ENCODE results near the gene CENPH. TPM values are rescaled to one million over a fixed set of nuclear protein-coding genes. Genes with fewer than 3 reads are reported as not detected.

The CENPH gene
- total and polyA plus RNA-seq, 2 donors (not counting 1 experiment from before 2014, with no cell fraction given) = 2.8 to 11.9 TPM

GRCh38 chr5:69211200-69211599 is 21.8 kb downstream of the CENPH start:
- ChIA-PET CTCF (no interaction called here), POLR2A (no interaction called here)
- Histone ChIP-seq H3K27me3 (replicated peaks in 1 of 4; ENCODE audit: control extremely low read depth in 1 of 4, control insufficient read depth in 3 of 4, insufficient read depth in 4 of 4, low read length in 3 of 4) (no peaks in the 10 kb centered on the region), H3K9ac (ENCODE audit: low read length) (no peak overlapping the region), H3K4me1 (ENCODE audit: control insufficient read depth in 2 of 2, insufficient read depth in 2 of 2, low read length in 2 of 2) (no peaks in the 10 kb centered on the region), H3K36me3 (replicated peaks in 1 of 2; ENCODE audit: control extremely low read depth in 1 of 2, control insufficient read depth in 1 of 2, extremely low read depth in 1 of 2, insufficient read depth in 2 of 2, low read length in 1 of 2) (no peaks in the 10 kb centered on the region), H4K20me1 (ENCODE audit: control insufficient read depth, insufficient read depth, low read length, poor library complexity, severe bottlenecking) (no peaks in the 10 kb centered on the region), H3K9me3 (ENCODE audit: control extremely low read depth in 1 of 3, control insufficient read depth in 2 of 3, insufficient read depth in 1 of 3, low read length in 2 of 3) (no peaks in the 10 kb centered on the region), H3K4me3 (ENCODE audit: control extremely low read depth in 1 of 5, extremely low read depth in 1 of 5, insufficient read depth in 1 of 5, low read depth in 2 of 5, low read length in 4 of 5) (no peak overlapping the region), H3K79me2 (ENCODE audit: control insufficient read depth, insufficient read depth, low read length) (no peaks in the 10 kb centered on the region), H3K4me2 (replicated peaks; ENCODE audit: low read depth, low read length, poor library complexity, severe bottlenecking) (no peak overlapping the region), H2AFZ (ENCODE audit: insufficient read depth, low read depth, low read length, poor library complexity, severe bottlenecking) (no peak overlapping the region), H3K27ac (ENCODE audit: low read length in 2 of 2) (no peak overlapping the region)
- ATAC-seq (ENCODE audit: low read depth) (no peak), DNase-seq (no peak)
- no peak overlapping the region for H3K27ac Mint-ChIP-seq
- H3K27me3 Mint-ChIP-seq = no peaks in the 10 kb centered on the region
- H3K4me1 Mint-ChIP-seq = peaks cover 4% of the 10 kb centered on the region
- WGBS (ENCODE audit: insufficient coverage) = 100% methylated on average over 2 of the region's 2 CpGs
- intact Hi-C loops (cut with micrococcal nuclease) = no loop called here
- no peak overlapping the region for H3K4me3 Mint-ChIP-seq
- TF ChIP-seq EZH2 (IDR thresholded peaks at IDR 0.05; ENCODE audit: borderline replicate concordance, insufficient read depth, low read depth, low read length, poor library complexity, severe bottlenecking) (no peak), CTCF (IDR thresholded peaks at IDR 0.05) (no peak)
- H3K9me3 Mint-ChIP-seq (ENCODE audit: insufficient read depth) = no peaks in the 10 kb centered on the region

GRCh38 chr5:69212022-69212421 is 22.6 kb downstream of the CENPH start:
- ATAC-seq (ENCODE audit: low read depth) (no peak), DNase-seq (no peak)
- no peaks in the 10 kb centered on the region for H3K27me3 Mint-ChIP-seq
- H3K27ac ChIP-seq (ENCODE audit: low read length in 2 of 2) = no peak overlapping the region
- no peaks in the 10 kb centered on the region for H3K27me3 ChIP-seq (replicated peaks in 1 of 4; ENCODE audit: control extremely low read depth in 1 of 4, control insufficient read depth in 3 of 4, insufficient read depth in 4 of 4, low read length in 3 of 4)
- no peak overlapping the region for H3K4me3 ChIP-seq (ENCODE audit: control extremely low read depth in 1 of 5, extremely low read depth in 1 of 5, insufficient read depth in 1 of 5, low read depth in 2 of 5, low read length in 4 of 5)
- peaks cover 3 to 5% of the 10 kb centered on the region in 2 donors for H3K4me1 ChIP-seq (ENCODE audit: control insufficient read depth in 2 of 2, insufficient read depth in 2 of 2, low read length in 2 of 2)
- no peaks in the 10 kb centered on the region for H3K9me3 ChIP-seq (ENCODE audit: control extremely low read depth in 1 of 3, control insufficient read depth in 2 of 3, insufficient read depth in 1 of 3, low read length in 2 of 3)
- no peak overlapping the region for H3K9ac ChIP-seq (ENCODE audit: low read length)
- no peaks in the 10 kb centered on the region for H4K20me1 ChIP-seq (ENCODE audit: control insufficient read depth, insufficient read depth, low read length, poor library complexity, severe bottlenecking)
- no peaks in the 10 kb centered on the region for H3K36me3 ChIP-seq (replicated peaks in 1 of 2; ENCODE audit: control extremely low read depth in 1 of 2, control insufficient read depth in 1 of 2, extremely low read depth in 1 of 2, insufficient read depth in 2 of 2, low read length in 1 of 2)
- no peak overlapping the region for H3K4me3 Mint-ChIP-seq
- H3K4me1 Mint-ChIP-seq = peaks cover 6% of the 10 kb centered on the region
- no peak overlapping the region for H3K27ac Mint-ChIP-seq
- H3K4me2 ChIP-seq (replicated peaks; ENCODE audit: low read depth, low read length, poor library complexity, severe bottlenecking) = no peak overlapping the region
- no peaks in the 10 kb centered on the region for H3K79me2 ChIP-seq (ENCODE audit: control insufficient read depth, insufficient read depth, low read length)
- ChIA-PET POLR2A (interaction anchor here (0.6 kb wide), 1 partner anchor 45 kb away, joined by 3 read pairs; the partner anchor contains the start of gene CCNB1), CTCF (no interaction called here)
- intact Hi-C loops (cut with micrococcal nuclease) = no loop called here
- WGBS (ENCODE audit: insufficient coverage) = 100% methylated on average over 1 of the region's 2 CpGs
- no peak overlapping the region for H2AFZ ChIP-seq (ENCODE audit: insufficient read depth, low read depth, low read length, poor library complexity, severe bottlenecking)
- TF ChIP-seq CTCF (IDR thresholded peaks at IDR 0.05) = no peak
- no peak for TF ChIP-seq EZH2 (IDR thresholded peaks at IDR 0.05; ENCODE audit: borderline replicate concordance, insufficient read depth, low read depth, low read length, poor library complexity, severe bottlenecking)
- no peaks in the 10 kb centered on the region for H3K9me3 Mint-ChIP-seq (ENCODE audit: insufficient read depth)

Measured in B cell (primary cell).